ENCODE measurements around the gene LRRC32. TPM values are rescaled to one million over a fixed set of nuclear protein-coding genes. Genes with fewer than 3 reads are reported as not detected.

LRRC32 gene
- total RNA-seq, 1 experiment from 2014 or later, result not detected

GRCh38 chr11:76617553-76618265, 52.8 kb downstream of the LRRC32 start:
- H3K9ac ChIP-seq (ENCODE audit: low read length), result no peak overlapping the region

GRCh38 chr11:76616676-76617552, 53.6 kb downstream of the LRRC32 start:
- Histone ChIP-seq H3K4me1 (ENCODE audit: insufficient read depth, low read length) (0 out of 2 replicates have a peak, but pooled peaks cover 7% of the 10 kb centered on the region), H3K27me3 (ENCODE audit: low read length) (no peaks in the 10 kb centered on the region), H3F3A (ENCODE audit: low read length, unreplicated experiment) (no peaks in the 10 kb centered on the region), H3K9me3 (ENCODE audit: low read length) (no peaks in the 10 kb centered on the region), H3K9ac (ENCODE audit: low read length) (no peak overlapping the region), H3K36me3 (ENCODE audit: low read depth, low read length) (no peaks in the 10 kb centered on the region), H2AFZ (ENCODE audit: low read length) (no peak overlapping the region), H3K9me2 (replicated peaks; ENCODE audit: low read length) (no peaks in the 10 kb centered on the region), H3K4me2 (ENCODE audit: low read length) (no peak overlapping the region), H3K79me2 (ENCODE audit: low read length) (no peaks in the 10 kb centered on the region), H3K4me3 (ENCODE audit: low read length) (no peak overlapping the region), H4K20me1 (ENCODE audit: low read length) (no peaks in the 10 kb centered on the region), H3K27ac (ENCODE audit: low read length) (no peak overlapping the region)
- intact Hi-C loops (cut with micrococcal nuclease), result no loop called here
- ChIA-PET POLR2A (ENCODE audit: unreplicated experiment) (no interaction called here), CTCF (no interaction called here)
- no TSS peak for BruUV-seq (replicated peaks)
- TF ChIP-seq CTCF (conservative IDR thresholded peaks at IDR 0.05; ENCODE audit: low read depth, low read length) (no peak), EZH2phosphoT487 (IDR thresholded peaks at IDR 0.05; ENCODE audit: borderline replicate concordance, low read length) (no peak), EZH2 (IDR thresholded peaks at IDR 0.05; ENCODE audit: low read length, unreplicated experiment) (no peak)
- no peak for DNase-seq
- ATAC-seq, result no peak

More at GRCh38 chr11:76617553-76618265, 52.8 kb downstream of the LRRC32 start:
- no peaks in the 10 kb centered on the region for H3K9me2 ChIP-seq (replicated peaks; ENCODE audit: low read length)
- POLR2A ChIA-PET (ENCODE audit: unreplicated experiment), result no interaction called here
- H4K20me1 ChIP-seq (ENCODE audit: low read length), result no peaks in the 10 kb centered on the region
- no peak overlapping the region for H2AFZ ChIP-seq (ENCODE audit: low read length)
- H3K4me1 ChIP-seq (ENCODE audit: insufficient read depth, low read length), result 0 out of 2 replicates have a peak, but pooled peaks cover 7% of the 10 kb centered on the region
- H3F3A ChIP-seq (ENCODE audit: low read length, unreplicated experiment), result no peaks in the 10 kb centered on the region
- ATAC-seq (no peak), DNase-seq (no peak)
- no peak for TF ChIP-seq EZH2 (IDR thresholded peaks at IDR 0.05; ENCODE audit: low read length, unreplicated experiment)
- TF ChIP-seq EZH2phosphoT487 (IDR thresholded peaks at IDR 0.05; ENCODE audit: borderline replicate concordance, low read length), result no peak
- no peak for TF ChIP-seq CTCF (conservative IDR thresholded peaks at IDR 0.05; ENCODE audit: low read depth, low read length)
- H3K36me3 ChIP-seq (ENCODE audit: low read depth, low read length), result no peaks in the 10 kb centered on the region
- intact Hi-C loops (cut with micrococcal nuclease), result no loop called here
- no TSS peak for BruUV-seq (replicated peaks)
- no peaks in the 10 kb centered on the region for H3K79me2 ChIP-seq (ENCODE audit: low read length)
- no peak overlapping the region for H3K27ac ChIP-seq (ENCODE audit: low read length)
- H3K9me3 ChIP-seq (ENCODE audit: low read length), result no peaks in the 10 kb centered on the region
- H3K4me3 ChIP-seq (ENCODE audit: low read length), result no peak overlapping the region
- H3K4me2 ChIP-seq (ENCODE audit: low read length), result no peak overlapping the region
- H3K27me3 ChIP-seq (ENCODE audit: low read length), result no peaks in the 10 kb centered on the region
- CTCF ChIA-PET, result no interaction called here

All from PC-3 (cell line).